GM12801 (cell line): ENCODE results near the gene KNDC1.

ENCODE experiments used
- TF ChIP-seq, protein P1 (sequence below): IDR thresholded peaks from one replicate; pipeline ENCODE4 v1.5.1; 2011; ENCODE audit warnings: control low read depth; ENCODE audit not compliant: insufficient read length; ENCODE audit errors: extremely low read depth

The KNDC1 gene

DNA sequence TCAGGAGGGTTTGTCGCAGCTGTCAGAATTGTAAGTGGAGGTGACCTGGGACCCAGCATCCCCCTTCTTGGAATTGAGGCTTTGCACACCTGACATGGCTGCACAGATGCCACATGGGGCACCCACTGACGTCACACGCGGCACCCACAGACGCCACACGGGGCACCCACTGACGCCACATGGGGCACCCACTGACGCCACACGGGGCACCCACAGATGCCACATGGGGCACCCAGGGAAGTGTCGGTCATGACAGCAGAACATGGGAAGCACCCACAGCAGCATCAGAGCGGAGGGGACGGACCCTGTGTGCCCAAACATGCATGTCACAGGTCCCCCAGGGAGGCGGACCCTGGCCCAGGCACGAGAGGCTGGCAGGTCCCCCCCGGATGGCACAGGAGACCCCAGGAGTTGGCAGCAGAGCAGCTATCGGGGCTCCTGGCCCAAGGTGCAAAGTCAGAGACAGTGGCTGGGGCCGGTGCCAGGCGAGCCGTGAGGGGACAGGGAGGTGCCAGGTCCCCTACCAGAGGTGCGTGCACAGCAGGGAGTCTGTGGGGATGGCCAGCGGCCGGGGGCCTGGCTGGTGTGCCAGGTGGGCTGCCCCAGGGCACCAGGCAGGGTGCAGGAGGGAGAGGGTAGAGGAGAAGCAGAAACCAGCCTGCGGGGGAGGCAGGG lies 21.1 kb downstream of the KNDC1 start:
- TF ChIP-seq, protein P1, sequence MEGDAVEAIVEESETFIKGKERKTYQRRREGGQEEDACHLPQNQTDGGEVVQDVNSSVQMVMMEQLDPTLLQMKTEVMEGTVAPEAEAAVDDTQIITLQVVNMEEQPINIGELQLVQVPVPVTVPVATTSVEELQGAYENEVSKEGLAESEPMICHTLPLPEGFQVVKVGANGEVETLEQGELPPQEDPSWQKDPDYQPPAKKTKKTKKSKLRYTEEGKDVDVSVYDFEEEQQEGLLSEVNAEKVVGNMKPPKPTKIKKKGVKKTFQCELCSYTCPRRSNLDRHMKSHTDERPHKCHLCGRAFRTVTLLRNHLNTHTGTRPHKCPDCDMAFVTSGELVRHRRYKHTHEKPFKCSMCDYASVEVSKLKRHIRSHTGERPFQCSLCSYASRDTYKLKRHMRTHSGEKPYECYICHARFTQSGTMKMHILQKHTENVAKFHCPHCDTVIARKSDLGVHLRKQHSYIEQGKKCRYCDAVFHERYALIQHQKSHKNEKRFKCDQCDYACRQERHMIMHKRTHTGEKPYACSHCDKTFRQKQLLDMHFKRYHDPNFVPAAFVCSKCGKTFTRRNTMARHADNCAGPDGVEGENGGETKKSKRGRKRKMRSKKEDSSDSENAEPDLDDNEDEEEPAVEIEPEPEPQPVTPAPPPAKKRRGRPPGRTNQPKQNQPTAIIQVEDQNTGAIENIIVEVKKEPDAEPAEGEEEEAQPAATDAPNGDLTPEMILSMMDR = no peak

DNA sequence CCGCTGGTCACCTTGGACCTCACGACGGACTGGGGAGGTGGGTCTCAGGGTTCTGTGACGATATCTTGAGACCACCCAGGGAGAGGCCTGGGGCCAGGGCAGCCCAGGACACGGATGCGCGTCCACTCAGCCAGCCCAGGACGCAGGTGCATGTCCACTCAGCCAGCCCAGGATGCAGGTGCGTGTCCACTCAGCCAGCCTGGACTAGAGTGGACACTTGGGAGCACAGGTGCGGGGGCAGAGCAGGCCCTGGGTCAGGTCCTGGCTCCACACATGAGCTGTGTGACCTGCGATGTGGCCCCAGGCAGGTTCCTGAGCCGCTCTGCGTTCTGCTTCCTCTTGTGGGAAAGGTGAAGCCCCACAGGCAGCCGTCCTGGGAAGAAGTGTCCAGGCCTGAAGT lies 22.2 kb downstream of the KNDC1 start:
- TF ChIP-seq, protein P1 = no peak

DNA sequence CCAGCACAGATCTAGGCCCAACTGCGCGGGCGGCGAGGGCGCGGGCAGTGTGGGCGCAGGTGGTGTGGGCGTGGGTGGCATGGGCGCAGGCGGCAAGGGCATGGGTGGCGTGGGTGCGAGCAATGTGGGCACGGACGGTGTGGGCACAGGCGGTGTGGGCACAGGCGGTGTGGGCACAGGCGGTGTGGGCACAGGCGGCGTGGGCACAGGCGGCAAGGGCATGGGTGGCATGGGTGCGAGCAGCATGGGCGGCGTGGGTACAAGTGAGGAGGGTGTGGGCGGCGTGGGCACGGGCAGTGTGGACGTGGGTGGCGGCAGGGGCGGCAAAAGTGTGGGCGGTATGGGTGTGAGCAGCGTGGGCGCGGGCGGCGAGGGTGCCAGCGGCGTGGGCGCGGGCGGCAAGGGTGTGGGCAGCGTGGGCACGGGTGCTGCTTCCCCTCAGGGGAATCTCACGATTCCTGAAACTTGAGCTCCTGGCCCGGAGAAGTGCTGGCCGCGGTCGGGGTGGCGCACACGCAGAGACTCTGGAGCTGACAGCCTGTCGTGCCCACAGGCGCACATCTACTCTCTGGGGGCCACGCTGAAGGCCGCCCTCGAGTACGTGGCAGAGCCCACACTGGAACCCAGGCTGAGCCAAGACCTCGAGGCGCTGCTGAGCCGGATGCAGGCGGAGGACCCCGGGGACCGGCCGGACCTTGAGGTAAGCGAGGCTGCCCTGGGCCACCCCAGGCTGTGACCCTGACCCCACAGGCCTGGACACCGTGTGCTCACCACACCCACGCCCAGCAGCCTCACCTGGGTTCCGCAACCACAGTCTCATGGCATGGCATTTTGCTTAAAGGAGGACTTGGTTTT lies 23.0 kb downstream of the KNDC1 start:
- TF ChIP-seq, protein P1 = no peak

DNA sequence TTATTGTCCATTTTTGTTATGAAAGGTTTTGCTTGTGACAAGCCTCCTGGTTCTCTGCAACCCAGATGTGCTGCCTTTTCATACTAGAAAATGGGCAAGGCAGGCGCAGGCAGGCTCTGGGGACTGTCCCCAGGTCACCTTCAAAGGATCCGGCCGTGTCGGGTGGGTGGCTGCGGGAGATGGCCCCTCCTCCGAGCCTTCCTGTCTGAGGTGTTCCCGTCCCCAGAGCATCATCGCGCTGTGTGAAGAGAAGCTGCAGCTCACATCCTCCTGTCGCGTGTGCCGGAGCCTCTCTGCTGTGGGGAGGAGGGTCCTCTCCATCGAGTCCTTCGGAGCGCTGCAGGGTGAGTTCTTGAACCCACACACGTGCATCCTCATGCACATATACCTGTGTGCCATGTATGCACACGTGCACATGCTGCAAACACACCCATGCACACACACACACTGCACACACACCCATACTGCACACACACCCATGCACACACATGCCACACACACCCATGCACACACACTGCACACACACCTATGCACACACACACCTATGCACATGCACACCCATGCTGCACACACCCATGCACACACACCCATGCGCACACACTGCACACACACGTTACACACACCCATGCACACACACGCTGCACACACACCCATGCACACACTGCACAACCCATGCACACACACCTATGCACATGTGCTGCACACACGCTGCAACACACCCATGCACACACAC lies 23.8 kb downstream of the KNDC1 start:
- TF ChIP-seq, protein P1 = no peak

DNA sequence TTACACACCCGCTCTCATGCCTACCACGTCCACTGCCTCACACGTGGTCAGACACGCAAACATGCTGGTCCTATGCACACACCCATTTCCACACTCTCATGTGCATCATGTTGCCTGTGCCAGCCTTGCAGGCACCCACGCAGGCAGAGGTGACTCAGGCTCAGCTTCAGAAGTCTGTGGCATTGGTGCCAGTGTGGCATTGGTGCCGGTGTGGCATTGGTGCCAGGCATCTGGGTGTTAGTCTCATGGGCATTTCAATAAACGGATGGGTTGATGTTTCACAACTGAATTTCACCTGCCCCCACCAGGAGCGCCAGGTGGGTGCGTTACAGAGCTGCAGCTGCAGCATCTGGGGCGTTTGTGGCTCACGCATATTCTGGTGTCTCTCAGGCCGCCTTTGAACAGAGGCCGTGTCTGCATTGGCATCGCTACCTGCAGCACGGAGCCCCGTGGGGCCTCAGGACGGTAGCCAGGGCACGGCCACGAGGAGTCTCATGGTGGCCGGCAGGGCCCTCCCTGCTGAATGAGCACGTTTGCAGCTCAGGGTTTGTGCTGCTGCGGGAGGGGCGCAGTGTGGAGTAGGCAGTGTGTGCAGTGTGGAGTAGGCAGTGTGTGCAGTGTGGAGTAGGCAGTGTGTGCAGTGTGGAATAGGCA lies 24.7 kb downstream of the KNDC1 start:
- TF ChIP-seq, protein P1 = no peak

DNA sequence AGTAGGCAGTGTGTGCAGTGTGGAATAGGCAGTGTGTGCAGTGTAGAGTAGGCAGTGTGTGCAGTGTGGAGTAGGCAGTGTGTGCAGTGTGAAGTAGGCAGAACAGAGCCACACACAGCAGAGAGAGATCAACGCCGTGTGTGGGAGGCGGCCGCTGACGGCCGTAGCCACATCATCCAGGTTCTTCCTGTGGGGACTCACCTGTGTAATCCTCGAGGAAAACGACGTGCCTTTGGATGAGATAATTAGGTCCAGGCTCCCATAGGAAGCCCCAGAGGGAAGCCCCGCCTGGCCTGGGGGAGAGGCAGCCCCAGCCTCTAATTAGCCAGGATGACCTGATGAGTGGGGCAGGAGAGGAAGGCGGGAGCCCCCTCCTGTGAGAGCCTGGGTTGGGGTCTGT lies 25.4 kb downstream of the KNDC1 start:
- TF ChIP-seq, protein P1 = no peak

DNA sequence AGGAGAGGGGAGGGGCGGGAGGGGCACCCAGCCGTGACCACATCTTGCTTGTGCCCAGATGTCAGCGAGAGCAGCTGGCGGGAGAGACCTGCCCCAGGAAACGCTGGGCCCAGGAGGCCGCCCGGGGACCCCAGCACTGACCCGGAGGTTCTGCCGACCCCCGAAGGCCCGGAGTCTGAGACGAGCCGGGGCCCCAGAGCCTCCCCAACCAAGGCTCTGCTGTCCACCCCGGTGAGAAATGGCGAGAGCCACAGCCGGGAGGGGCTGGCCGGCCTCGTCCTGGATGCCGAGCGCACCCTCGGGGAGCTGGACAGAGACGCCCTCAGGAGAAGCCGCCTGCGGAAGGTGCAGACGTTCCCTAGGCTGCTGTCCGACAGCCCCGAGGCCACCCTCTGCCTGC lies 25.9 kb downstream of the KNDC1 start:
- TF ChIP-seq, protein P1 = no peak
